HT-29 (cell line): ENCODE results near the gene MTMR10. TPM values are rescaled to one million over a fixed set of nuclear protein-coding genes. Genes with fewer than 3 reads are reported as not detected.

Source experiments
- DNase-seq: peaks from one replicate; pipeline ENCODE4 v3.0.0-alpha.2; 2015; ENCODE audit warnings: low spot score
- total RNA-seq: library from RNA; depleted of rRNA; stranded (reverse); fragments of >200 nt; shearing (Covaris generic); gene quantifications from 2 replicates; pipeline ENCODE4 v1.2.3, GENCODE V29; 2014

The MTMR10 gene
- total RNA-seq, 1 experiment from 2014 or later = 24.6 TPM

GRCh38 chr15:30958219-30958618 lies 33.2 kb downstream of the MTMR10 start:
- no peak for DNase-seq

GRCh38 chr15:30956216-30957124 lies 35.0 kb downstream of the MTMR10 start:
- DNase-seq = no peak

- no peak for DNase-seq
Observed at GRCh38 chr15:30954674-30955073, 36.8 kb downstream of the MTMR10 start.

GRCh38 chr15:30953731-30954378 lies 37.6 kb downstream of the MTMR10 start:
- DNase-seq = peak; percentile 8

- DNase-seq = no peak
Observed at GRCh38 chr15:30953183-30953582, 38.2 kb downstream of the MTMR10 start.

- DNase-seq = no peak
Observed at GRCh38 chr15:30943654-30944335, 47.6 kb downstream of the MTMR10 start.

GRCh38 chr15:30941520-30941919 lies 49.9 kb downstream of the MTMR10 start:
- DNase-seq = no peak

- DNase-seq = no peak
Observed at GRCh38 chr15:30940359-30940758, 51.1 kb downstream of the MTMR10 start.

GRCh38 chr15:30939161-30939560 lies 52.3 kb downstream of the MTMR10 start:
- DNase-seq = no peak

GRCh38 chr15:30933293-30933692 lies 58.1 kb downstream of the MTMR10 start:
- DNase-seq = no peak

- DNase-seq = no peak
Observed at GRCh38 chr15:30930422-30930821, 61.0 kb downstream of the MTMR10 start.

GRCh38 chr15:30929982-30930381 lies 61.4 kb downstream of the MTMR10 start:
- DNase-seq = no peak

- DNase-seq = no peak
Observed at GRCh38 chr15:30929064-30929669, 62.3 kb downstream of the MTMR10 start.

GRCh38 chr15:30928076-30928475 lies 63.4 kb downstream of the MTMR10 start:
- no peak for DNase-seq

- DNase-seq = no peak
Observed at GRCh38 chr15:30927148-30927761, 64.2 kb downstream of the MTMR10 start.

- no peak for DNase-seq
Observed at GRCh38 chr15:30926161-30926560, 65.3 kb downstream of the MTMR10 start.

- no peak for DNase-seq
Observed at GRCh38 chr15:30925686-30926085, 65.7 kb downstream of the MTMR10 start.

GRCh38 chr15:30924353-30924752 lies 67.1 kb downstream of the MTMR10 start:
- DNase-seq = no peak

GRCh38 chr15:30923429-30923828 lies 68.0 kb downstream of the MTMR10 start:
- DNase-seq = no peak

- DNase-seq = peak; percentile 31
Observed at GRCh38 chr15:30922480-30923311, 68.7 kb downstream of the MTMR10 start.
